CD14-positive monocyte (primary cell): ENCODE results near the gene CXXC5. TPM values are rescaled to one million over a fixed set of nuclear protein-coding genes. Genes with fewer than 3 reads are reported as not detected.

Experiments used
- DNase-seq, 3 donors: peaks; one replicate each; pipeline ENCODE4 v3.0.0-alpha.2; 2011 to 2022
- H2AFZ ChIP-seq: 2 replicates; pipeline ENCODE4 v1.6.0; 2012; ENCODE audit warnings: mild to moderate bottlenecking, low read depth, low read length, inconsistent platforms; ENCODE audit not compliant: insufficient read depth, poor library complexity, severe bottlenecking
- H3K27ac ChIP-seq, 2 donors: 1 replicate in 1 of 2; 2 replicates in 1 of 2; pipeline ENCODE4 v1.5.1; 2012 to 2013; ENCODE audit warnings: low read length in 2 of 2, control low read depth in 1 of 2, inconsistent platforms in 1 of 2, low read depth in 1 of 2, mild to moderate bottlenecking in 1 of 2
- H3K27me3 ChIP-seq, 2 donors: one replicate each; pipeline versions ENCODE4 v1.6.0 to v1.6.1; 2011 to 2013; ENCODE audit warnings: low read length in 2 of 2; ENCODE audit not compliant: control insufficient read depth in 2 of 2, insufficient read depth in 2 of 2
- H3K36me3 ChIP-seq, 2 donors: replicated peaks in 1 of 2; 1 replicate in 1 of 2; 2 replicates in 1 of 2; pipeline versions ENCODE4 v1.5.1 to v1.6.1; 2012 to 2013; ENCODE audit warnings: low read length in 2 of 2, control low read depth in 1 of 2, inconsistent platforms in 1 of 2, mild to moderate bottlenecking in 1 of 2; ENCODE audit not compliant: insufficient read depth in 2 of 2, control insufficient read depth in 1 of 2
- H3K4me1 ChIP-seq, 2 donors: 1 replicate in 1 of 2; 2 replicates in 1 of 2; pipeline versions ENCODE4 v1.5.1 to v1.6.1; 2012 to 2013; ENCODE audit warnings: low read length in 2 of 2, control low read depth in 1 of 2, inconsistent platforms in 1 of 2, mild to moderate bottlenecking in 1 of 2, moderate library complexity in 1 of 2; ENCODE audit not compliant: insufficient read depth in 2 of 2, control insufficient read depth in 1 of 2
- H3K4me2 ChIP-seq: replicated peaks from 2 replicates; pipeline ENCODE3; 2012; ENCODE audit warnings: low read length, moderate library complexity, mild to moderate bottlenecking; ENCODE audit not compliant: poor library complexity, severe bottlenecking; ENCODE audit errors: extremely low read depth
- H3K4me3 ChIP-seq, 3 experiments: fragments of 200-600 bp in 1 of 3; sonication (generic) in 1 of 3; replicated peaks in 1 of 3; 1 replicate in 2 of 3; 2 replicates in 1 of 3; pipeline ENCODE4 v1.5.1; 2011 to 2013; ENCODE audit warnings: low read length in 3 of 3, mild to moderate bottlenecking in 3 of 3, control low read depth in 2 of 3, low read depth in 2 of 3, inconsistent platforms in 1 of 3, moderate library complexity in 1 of 3
- H3K79me2 ChIP-seq: 2 replicates; pipeline ENCODE4 v1.6.0; 2012; ENCODE audit warnings: mild to moderate bottlenecking, control low read depth, inconsistent platforms, low read length, moderate library complexity; ENCODE audit not compliant: insufficient read depth
- H3K9ac ChIP-seq: 2 replicates; pipeline ENCODE4 v1.6.0; 2017; ENCODE audit warnings: low read length, mild to moderate bottlenecking; ENCODE audit not compliant: insufficient read depth, poor library complexity, severe bottlenecking
- H3K9me3 ChIP-seq, 2 donors: replicated peaks in 1 of 2; 1 replicate in 1 of 2; 2 replicates in 1 of 2; pipeline versions ENCODE4 v1.5.1 to v1.6.1; 2012 to 2013; ENCODE audit warnings: low read length in 2 of 2, control low read depth in 1 of 2; ENCODE audit not compliant: control insufficient read depth in 1 of 2, insufficient read depth in 1 of 2
- H4K20me1 ChIP-seq: 2 replicates; pipeline ENCODE4 v1.6.0; 2012; ENCODE audit warnings: mild to moderate bottlenecking, low read length, control low read depth, moderate library complexity; ENCODE audit not compliant: insufficient read depth
- H3K27ac Mint-ChIP-seq, 7 donors: one replicate each; pipeline ENCODE4 v1.8.0; 2020; ENCODE audit warnings: mild to moderate bottlenecking in 7 of 7, mixed read lengths in 7 of 7, moderate library complexity in 6 of 7, inconsistent platforms in 2 of 7
- H3K27me3 Mint-ChIP-seq, 3 donors: one replicate each; pipeline ENCODE4 v1.8.0; 2021 to 2022; ENCODE audit warnings: low read depth in 3 of 3, mild to moderate bottlenecking in 3 of 3, mixed read lengths in 3 of 3, moderate library complexity in 3 of 3, inconsistent platforms in 1 of 3
- H3K36me3 Mint-ChIP-seq, 2 donors: one replicate each; pipeline ENCODE4 v1.8.0; 2020; ENCODE audit warnings: mixed read lengths in 2 of 2, inconsistent platforms in 1 of 2, mild to moderate bottlenecking in 1 of 2
- H3K4me1 Mint-ChIP-seq: one replicate; pipeline ENCODE4 v1.8.0; 2020; ENCODE audit warnings: mild to moderate bottlenecking, mixed read lengths
- H3K4me3 Mint-ChIP-seq, 2 donors: one replicate each; pipeline ENCODE4 v1.8.0; 2020; ENCODE audit warnings: mild to moderate bottlenecking in 2 of 2, mixed read lengths in 2 of 2, moderate library complexity in 1 of 2
- H3K9me3 Mint-ChIP-seq, 7 donors: one replicate each; pipeline ENCODE4 v1.8.0; 2020 to 2022; ENCODE audit warnings: mixed read lengths in 7 of 7, mild to moderate bottlenecking in 6 of 7, moderate library complexity in 6 of 7, inconsistent platforms in 2 of 7
- WGBS: methylation state at CpG from one replicate; pipeline ENCODE4 v1.1.5; 2013; ENCODE audit warnings: missing lambda C conversion rate; ENCODE audit not compliant: insufficient coverage; 5-methylcytosine and 5-hydroxymethylcytosine counted together
- intact Hi-C, 2 donors: fragments of 100-400 bp; cut with micrococcal nuclease; formaldehyde crosslinking; loops; one replicate each; pipeline versions ENCODE4 v1.15.0 to v1.15.1; 2023
- polyA plus RNA-seq, 3 donors: library from polyadenylated mRNA; depleted of rRNA in 1 of 3; unstranded in 2 of 3; stranded (reverse) in 1 of 3; fragments of 300-500 nt in 2 of 3; fragments of >200 nt in 1 of 3; fragmentation: Illumina TruSeq in 2 of 3; gene quantifications; 1 replicate in 2 of 3; 2 replicates in 1 of 3; pipeline ENCODE4 v1.2.3, GENCODE V29; 2012 to 2021
- TF ChIP-seq, protein P1 (sequence below): fragments of 200-600 bp; IDR thresholded peaks from one replicate; pipeline ENCODE4 v1.8.0; 2022; ENCODE audit warnings: antibody characterized with exemption, mild to moderate bottlenecking

Gene CXXC5
- polyA plus RNA-seq, 3 donors, result 22.4 to 37.2 (median 33.7) TPM

DNA sequence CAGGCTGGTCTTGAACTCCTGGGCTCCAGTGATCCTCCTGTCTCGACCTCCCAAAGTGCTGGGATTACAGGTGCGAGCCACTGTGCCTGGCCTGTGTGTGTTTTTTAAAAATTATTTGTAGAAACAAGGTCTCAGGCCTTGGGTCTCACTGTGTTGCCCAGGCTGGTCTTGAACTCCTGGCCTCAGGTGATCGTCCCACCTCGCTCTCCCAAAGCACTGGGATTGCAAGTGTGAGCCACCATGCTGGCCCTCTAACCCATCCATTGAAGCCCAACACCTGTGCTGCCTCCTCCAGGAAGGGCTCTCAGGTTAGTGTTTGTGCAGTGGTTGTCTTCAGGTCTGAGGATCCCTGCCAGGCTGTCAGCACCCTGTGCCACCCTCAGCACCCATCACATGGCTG, 56.6 kb downstream of the CXXC5 start:
- peaks cover 12 to 15% of the 10 kb centered on the region in 2 donors for H3K4me1 ChIP-seq
- no peaks in the 10 kb centered on the region for H4K20me1 ChIP-seq
- no peaks in the 10 kb centered on the region for H3K36me3 ChIP-seq
- Mint-ChIP-seq H3K36me3 (peaks cover 5 to 9% of the 10 kb centered on the region in 2 donors), H3K27ac (no peak overlapping the region), H3K4me3 (no peak overlapping the region), H3K4me1 (peaks cover 12% of the 10 kb centered on the region), H3K9me3 (peaks cover 0 to 5% (median 0%) of the 10 kb centered on the region in 7 donors), H3K27me3 (peaks cover 63 to 89% (median 65%) of the 10 kb centered on the region in 3 donors)
- H3K4me2 ChIP-seq, result no peak overlapping the region
- TF ChIP-seq, protein P1, sequence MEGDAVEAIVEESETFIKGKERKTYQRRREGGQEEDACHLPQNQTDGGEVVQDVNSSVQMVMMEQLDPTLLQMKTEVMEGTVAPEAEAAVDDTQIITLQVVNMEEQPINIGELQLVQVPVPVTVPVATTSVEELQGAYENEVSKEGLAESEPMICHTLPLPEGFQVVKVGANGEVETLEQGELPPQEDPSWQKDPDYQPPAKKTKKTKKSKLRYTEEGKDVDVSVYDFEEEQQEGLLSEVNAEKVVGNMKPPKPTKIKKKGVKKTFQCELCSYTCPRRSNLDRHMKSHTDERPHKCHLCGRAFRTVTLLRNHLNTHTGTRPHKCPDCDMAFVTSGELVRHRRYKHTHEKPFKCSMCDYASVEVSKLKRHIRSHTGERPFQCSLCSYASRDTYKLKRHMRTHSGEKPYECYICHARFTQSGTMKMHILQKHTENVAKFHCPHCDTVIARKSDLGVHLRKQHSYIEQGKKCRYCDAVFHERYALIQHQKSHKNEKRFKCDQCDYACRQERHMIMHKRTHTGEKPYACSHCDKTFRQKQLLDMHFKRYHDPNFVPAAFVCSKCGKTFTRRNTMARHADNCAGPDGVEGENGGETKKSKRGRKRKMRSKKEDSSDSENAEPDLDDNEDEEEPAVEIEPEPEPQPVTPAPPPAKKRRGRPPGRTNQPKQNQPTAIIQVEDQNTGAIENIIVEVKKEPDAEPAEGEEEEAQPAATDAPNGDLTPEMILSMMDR, result no peak
- no peak overlapping the region for H3K9ac ChIP-seq
- no peaks in the 10 kb centered on the region for H3K9me3 ChIP-seq
- no peak overlapping the region for H3K27ac ChIP-seq
- DNase-seq, result peak in 1 of 3 donors; percentile 2
- peaks cover 14 to 59% of the 10 kb centered on the region in 2 donors for H3K27me3 ChIP-seq
- no peak overlapping the region for H2AFZ ChIP-seq
- 83% methylated on average over 2 of the region's 4 CpGs for WGBS
- H3K4me3 ChIP-seq, result no peak overlapping the region
- H3K79me2 ChIP-seq, result no peaks in the 10 kb centered on the region
- intact Hi-C loops, result no loop called here

DNA sequence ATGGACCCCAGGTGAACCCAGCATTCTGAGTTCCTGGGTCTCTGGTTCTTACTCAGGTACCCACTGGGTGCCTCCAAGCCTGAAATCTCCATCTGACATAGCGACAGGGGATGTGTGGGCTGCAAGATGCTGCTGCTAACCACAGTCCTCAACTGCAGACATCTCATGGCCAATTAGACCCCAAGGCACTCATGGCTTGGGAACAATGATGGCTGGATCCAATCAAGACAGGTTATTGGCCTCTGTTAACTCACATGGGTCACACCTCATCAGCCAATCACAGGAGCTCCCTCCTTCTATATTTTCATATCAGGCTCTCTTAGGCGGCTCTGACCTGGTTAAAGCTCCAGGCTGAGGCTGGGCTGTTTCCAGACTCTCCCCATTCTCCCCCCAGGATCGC, 57.0 kb downstream of the CXXC5 start:
- intact Hi-C loops, result no loop called here
- peak overlapping the region in 1 of 2 donors; percentile 47 for H3K4me3 Mint-ChIP-seq
- H2AFZ ChIP-seq, result no peak overlapping the region
- peaks cover 0 to 3% of the 10 kb centered on the region in 2 donors for H3K9me3 ChIP-seq
- peak in 1 of 3 donors; percentile 3 for DNase-seq
- H3K4me1 Mint-ChIP-seq, result peaks cover 14% of the 10 kb centered on the region
- peaks cover 66 to 89% (median 70%) of the 10 kb centered on the region in 3 donors for H3K27me3 Mint-ChIP-seq
- no peak overlapping the region for H3K9ac ChIP-seq
- H3K27ac ChIP-seq, result no peak overlapping the region
- TF ChIP-seq, protein P1, result no peak
- H3K4me1 ChIP-seq, result peaks cover 17 to 19% of the 10 kb centered on the region in 2 donors
- H3K4me2 ChIP-seq, result no peak overlapping the region
- WGBS, result 80% methylated on average over 1 of the region's 3 CpGs
- H3K36me3 Mint-ChIP-seq, result peaks cover 5 to 9% of the 10 kb centered on the region in 2 donors
- no peak overlapping the region for H3K27ac Mint-ChIP-seq
- peaks cover 17 to 60% of the 10 kb centered on the region in 2 donors for H3K27me3 ChIP-seq
- H3K79me2 ChIP-seq, result no peaks in the 10 kb centered on the region
- peaks cover 0 to 5% (median 2%) of the 10 kb centered on the region in 7 donors for H3K9me3 Mint-ChIP-seq
- H4K20me1 ChIP-seq, result no peaks in the 10 kb centered on the region
- no peaks in the 10 kb centered on the region for H3K36me3 ChIP-seq
- no peak overlapping the region for H3K4me3 ChIP-seq
